Neural cell (in vitro differentiated cells): Measurements from ENCODE around the gene ZNF334. TPM values are rescaled to one million over a fixed set of nuclear protein-coding genes. Genes with fewer than 3 reads are reported as not detected.

Experiments used
- H2AFZ ChIP-seq: fragments of 200-600, 300-800 bp; sonication (generic), shearing (Covaris generic); 2 replicates; pipeline ENCODE4 v1.6.0; 2014; ENCODE audit warnings: low read depth, mild to moderate bottlenecking, antibody characterized with exemption, low read length, moderate library complexity
- H3F3A ChIP-seq: fragments of 200-600 bp; shearing (Covaris generic); 2 replicates; pipeline ENCODE4 v1.6.1; 2016; ENCODE audit warnings: mild to moderate bottlenecking, moderate library complexity, mixed read lengths, antibody characterized with exemption, low read length; ENCODE audit not compliant: insufficient read depth, poor library complexity, severe bottlenecking
- H3K27ac ChIP-seq: fragments of 200-600, 300-800 bp; sonication (generic), shearing (Covaris generic); 2 replicates; pipeline ENCODE4 v1.5.1; 2014; ENCODE audit warnings: mild to moderate bottlenecking, low read length, moderate library complexity
- H3K27me3 ChIP-seq: fragments of 300-800, 200-600 bp; sonication (generic), shearing (Covaris generic); 2 replicates; pipeline ENCODE4 v1.6.0; 2014; ENCODE audit warnings: mild to moderate bottlenecking, low read depth, low read length, moderate library complexity; ENCODE audit not compliant: insufficient read depth
- H3K36me3 ChIP-seq: fragments of 300-800, 200-600 bp; sonication (generic), shearing (Covaris generic); 2 replicates; pipeline ENCODE4 v1.5.1; 2014; ENCODE audit warnings: mild to moderate bottlenecking, antibody characterized with exemption, low read length, moderate library complexity; ENCODE audit not compliant: insufficient read depth
- H3K4me2 ChIP-seq: fragments of 300-800, 200-600 bp; sonication (generic), shearing (Covaris generic); 2 replicates; pipeline ENCODE4 v1.6.0; 2014; ENCODE audit warnings: mild to moderate bottlenecking, low read length
- H3K4me3 ChIP-seq: fragments of 300-800, 200-600 bp; sonication (generic), shearing (Covaris generic); 2 replicates; pipeline ENCODE4 v1.5.1; 2014; ENCODE audit warnings: mild to moderate bottlenecking, low read length, moderate library complexity
- H3K79me2 ChIP-seq: fragments of 200-600 bp; shearing (Covaris generic); replicated peaks from 2 replicates; pipeline ENCODE4 v1.6.0; 2014; ENCODE audit warnings: mild to moderate bottlenecking, low read length, moderate library complexity; ENCODE audit not compliant: insufficient read depth
- H3K9ac ChIP-seq: fragments of 300-800, 200-600 bp; sonication (generic), shearing (Covaris generic); 2 replicates; pipeline ENCODE4 v1.6.1; 2016; ENCODE audit warnings: mild to moderate bottlenecking, low read length, mixed read lengths
- H3K9me2 ChIP-seq: fragments of 200-600 bp; shearing (Covaris generic); 2 replicates; pipeline ENCODE4 v1.6.1; 2016; ENCODE audit warnings: mild to moderate bottlenecking, low read length, mixed read lengths; ENCODE audit not compliant: insufficient read depth
- H3K9me3 ChIP-seq: fragments of 200-600, 300-800 bp; sonication (generic), shearing (Covaris generic); 2 replicates; pipeline ENCODE4 v1.6.1; 2016; ENCODE audit warnings: mild to moderate bottlenecking, mixed run types, low read length, moderate library complexity, mixed read lengths
- H4K20me1 ChIP-seq: fragments of 200-600 bp; shearing (Covaris generic); 2 replicates; pipeline ENCODE4 v1.6.1; 2016; ENCODE audit warnings: mild to moderate bottlenecking, mixed run types; ENCODE audit not compliant: insufficient read depth
- CTCF ChIP-seq: fragments of 450-650 bp; IDR thresholded peaks from 2 replicates; pipeline ENCODE4 v1.5.1; 2014; ENCODE audit warnings: antibody characterized with exemption, mild to moderate bottlenecking, moderate library complexity; ENCODE audit not compliant: poor library complexity, severe bottlenecking
- EP300 ChIP-seq: fragments of 450-650 bp; conservative IDR thresholded peaks from 2 replicates; pipeline ENCODE4 v1.6.1; 2014; ENCODE audit warnings: antibody characterized with exemption, mild to moderate bottlenecking, moderate library complexity; ENCODE audit not compliant: poor library complexity, severe bottlenecking
- EZH2 ChIP-seq: fragments of 200-600, 300-800 bp; shearing (Covaris generic), sonication (generic); IDR thresholded peaks from 2 replicates; pipeline ENCODE4 v1.6.1; 2014; ENCODE audit warnings: antibody characterized with exemption, low read length, borderline replicate concordance, mild to moderate bottlenecking; ENCODE audit not compliant: insufficient read depth, poor library complexity, severe bottlenecking
- MXI1 ChIP-seq: fragments of 450-650 bp; conservative IDR thresholded peaks from 2 replicates; pipeline ENCODE4 v1.6.1; 2014; ENCODE audit warnings: antibody characterized with exemption, mild to moderate bottlenecking; ENCODE audit not compliant: poor library complexity, severe bottlenecking
- POLR2AphosphoS5 ChIP-seq: IDR thresholded peaks from 2 replicates; pipeline ENCODE4 v1.6.1; 2012
- RAD21 ChIP-seq: fragments of 450-650 bp; conservative IDR thresholded peaks from 2 replicates; pipeline ENCODE4 v1.6.1; 2014; ENCODE audit warnings: antibody characterized with exemption, mild to moderate bottlenecking, moderate library complexity
- REST ChIP-seq: IDR thresholded peaks from 2 replicates; pipeline ENCODE4 v1.6.1; 2012; ENCODE audit warnings: borderline replicate concordance
- SMC3 ChIP-seq: fragments of 450-650 bp; conservative IDR thresholded peaks from 2 replicates; pipeline ENCODE4 v1.6.1; 2014; ENCODE audit warnings: antibody characterized with exemption, mild to moderate bottlenecking, moderate library complexity; ENCODE audit not compliant: poor library complexity
- TAF1 ChIP-seq: IDR thresholded peaks from 2 replicates; pipeline ENCODE4 v1.6.1; 2012; ENCODE audit warnings: low read depth
- polyA plus RNA-seq: library from polyadenylated mRNA; depleted of rRNA; stranded (reverse); fragments of >200 nt; gene quantifications from 2 replicates; pipeline ENCODE4 v1.2.3, GENCODE V29; 2014

Gene ZNF334
- polyA plus RNA-seq, 1 donor from 2014 or later = 41.5 TPM

GRCh38 chr20:46550461-46550860 is 37.1 kb upstream of the ZNF334 start, which contains the start of gene OCSTAMP:
Gene OCSTAMP (minus strand): TSS chr20:46550654. CDS start chr20:46550560, 94 bp downstream.
- no peak within 1 kb of the TSS for H3K4me2 ChIP-seq
- H3K79me2 ChIP-seq = no peaks in the 10 kb centered on the region
- H3K27me3 ChIP-seq = no peaks in the 10 kb centered on the region
- H4K20me1 ChIP-seq = no peaks in the 10 kb centered on the region
- H3F3A ChIP-seq = no peaks in the 10 kb centered on the region
- no peaks in the 10 kb centered on the region for H3K9me3 ChIP-seq
- no peak within 1 kb of the TSS for H2AFZ ChIP-seq
- H3K27ac ChIP-seq = no peak within 1 kb of the TSS
- no peak within 1 kb of the TSS for H3K4me3 ChIP-seq
- H3K9me2 ChIP-seq = no peaks in the 10 kb centered on the region
- TF ChIP-seq RAD21 (no peak), MXI1 (no peak), CTCF (no peak), POLR2AphosphoS5 (no peak), TAF1 (no peak), REST (no peak), EP300 (no peak)
- H3K36me3 ChIP-seq = no peaks in the 10 kb centered on the region
- no peak within 1 kb of the TSS for H3K9ac ChIP-seq

- Histone ChIP-seq H3K27me3 (no peaks in the 10 kb centered on the region), H3K36me3 (no peaks in the 10 kb centered on the region), H3K4me3 (no peak overlapping the region), H3K9me3 (no peaks in the 10 kb centered on the region), H3K4me2 (no peak overlapping the region), H3K9me2 (no peaks in the 10 kb centered on the region), H3K79me2 (no peaks in the 10 kb centered on the region), H3F3A (no peaks in the 10 kb centered on the region), H3K27ac (no peak overlapping the region), H2AFZ (no peak overlapping the region), H4K20me1 (no peaks in the 10 kb centered on the region), H3K9ac (no peak overlapping the region)
- no peak for TF ChIP-seq CTCF
- TF ChIP-seq REST = no peak
- TF ChIP-seq SMC3 = no peak
- TF ChIP-seq RAD21 = no peak
- no peak for TF ChIP-seq TAF1
- TF ChIP-seq MXI1 = no peak
- no peak for TF ChIP-seq EP300
- TF ChIP-seq POLR2AphosphoS5 = no peak
- TF ChIP-seq EZH2 = no peak
Observed at GRCh38 chr20:46549188-46549972, 36.0 kb upstream of the ZNF334 start.
